ENCODE data around the gene DCTN4. TPM values are rescaled to one million over a fixed set of nuclear protein-coding genes. Genes with fewer than 3 reads are reported as not detected.

The DCTN4 gene
- total and polyA plus RNA-seq, 9 of the 15 experiments (the other 6 are each of a cell fraction or from before 2014, with no cell fraction given), result 20.4 to 64.9 (median 49.9) TPM

DNA sequence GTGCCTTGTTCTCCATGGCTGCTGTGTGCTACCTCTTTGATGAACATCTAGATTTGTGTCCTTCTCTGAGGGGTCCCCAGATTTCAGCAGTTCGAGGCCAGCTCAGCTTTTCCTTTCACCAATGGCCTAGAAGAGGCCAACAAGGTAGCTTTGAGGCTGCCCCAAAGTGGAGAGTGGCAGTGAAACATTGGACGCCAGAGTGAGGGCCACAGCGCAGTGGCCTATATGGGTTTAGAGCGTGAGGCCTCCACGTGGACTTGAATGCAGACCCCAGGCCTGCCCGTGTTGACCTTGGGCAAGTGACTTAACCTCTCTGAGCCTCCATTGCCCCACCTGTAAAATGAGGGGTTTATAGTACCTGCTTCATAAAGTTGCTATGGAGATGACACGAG is 85.9 kb downstream of the DCTN4 start:
- DNase-seq (ENCODE audit: extremely low read depth in 1 of 4, low spot score in 3 of 4) (no peak), ATAC-seq (no peak), FAIRE-seq (no peak)
- no peaks in the 10 kb centered on the region for H3K79me2 ChIP-seq (ENCODE audit: control insufficient read depth, insufficient read depth, low read length)
- H3K4me1 ChIP-seq (replicated peaks in 1 of 2; ENCODE audit: control insufficient read depth in 2 of 2, insufficient read depth in 2 of 2, low read length in 2 of 2), result peaks cover 0 to 13% of the 10 kb centered on the region in 2 experiments; a peak in 2 of 5 replicates
- TF ChIP-seq SIN3A (IDR thresholded peaks at IDR 0.05; ENCODE audit: borderline replicate concordance in 2 of 2, control insufficient read depth in 1 of 2, low read depth in 2 of 2, low read length in 2 of 2), result no peak
- TF ChIP-seq ZNF512 (tag; IDR thresholded peaks at IDR 0.05), result no peak
- TF ChIP-seq HMG20A (CRISPR knock-in tag; conservative IDR thresholded peaks at IDR 0.05), result no peak
- 47% methylated on average over 7 of the region's 7 CpGs for WGBS (ENCODE audit: insufficient coverage, low coverage, missing lambda C conversion rate)
- H3K27ac ChIP-seq (ENCODE audit: extremely low read depth, low read depth, low read length), result no peak overlapping the region
- H3K9me1 ChIP-seq (ENCODE audit: control insufficient read depth, insufficient read depth, low read length), result no peaks in the 10 kb centered on the region
- H2AFZ ChIP-seq (ENCODE audit: low read depth, low read length), result no peak overlapping the region
- H3K9ac ChIP-seq (ENCODE audit: insufficient read depth in 1 of 2, low read depth in 2 of 2, low read length in 2 of 2), result no peak overlapping the region
- CTCF ChIA-PET (ENCODE audit: low intra/inter-chr PET ratio), result no interaction called here
- H3K4me3 ChIP-seq, result no peak overlapping the region
- no peaks in the 10 kb centered on the region for H4K20me1 ChIP-seq (replicated peaks; ENCODE audit: control insufficient read depth, insufficient read depth, low read length)
- H3K27me3 ChIP-seq (ENCODE audit: control insufficient read depth in 2 of 2, insufficient read depth in 2 of 2, low read length in 2 of 2), result peaks cover 21 to 22% of the 10 kb centered on the region in 2 experiments
- no TSS peak for BruUV-seq (replicated peaks)
- H3K4me2 ChIP-seq (ENCODE audit: insufficient read depth, low read length), result no peak overlapping the region
- no peaks in the 10 kb centered on the region for H3K36me3 ChIP-seq (ENCODE audit: control insufficient read depth, insufficient read depth, low read length)
- in situ Hi-C loops (cut with MboI) (no loop called here), intact Hi-C loops (cut with micrococcal nuclease) (no loop called here)
- no peaks in the 10 kb centered on the region for H3K9me3 ChIP-seq (replicated peaks; ENCODE audit: control insufficient read depth, insufficient read depth, low read depth, low read length)
- POLR2A ChIA-PET, result interaction anchor here (0.8 to 1.2 kb wide), 2 partner anchors 9 to 1680 kb away, joined by 3 read pairs; no protein-coding TSS in a partner anchor
